D341Med (cell line): ENCODE measurements around the gene PLA2G4B.

Experiments used
- DNase-seq: peaks from one replicate; pipeline ENCODE4 v3.0.0; 2012; ENCODE audit warnings: low spot score

PLA2G4B gene

DNA sequence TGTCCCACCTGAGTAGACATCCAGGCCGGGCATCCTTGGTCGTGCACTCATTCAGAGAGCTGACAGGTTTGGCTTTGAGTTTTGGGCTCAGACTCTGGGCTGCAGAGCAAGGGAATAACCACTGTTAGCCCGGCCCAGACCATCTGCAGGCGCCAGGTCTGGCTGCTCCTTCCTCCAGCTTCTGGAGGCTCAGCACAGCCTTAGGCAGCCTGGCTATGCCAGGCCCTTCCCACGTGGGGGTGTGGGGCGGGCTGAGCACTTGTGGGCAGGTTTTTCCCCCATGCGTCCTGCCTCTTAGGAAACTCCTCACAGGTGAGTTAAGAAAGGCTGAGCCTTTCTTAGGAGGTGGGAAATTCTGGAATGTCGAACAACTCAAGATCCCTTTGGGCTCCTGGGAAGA lies 11.2 kb downstream of the PLA2G4B start:
- no peak for DNase-seq

DNA sequence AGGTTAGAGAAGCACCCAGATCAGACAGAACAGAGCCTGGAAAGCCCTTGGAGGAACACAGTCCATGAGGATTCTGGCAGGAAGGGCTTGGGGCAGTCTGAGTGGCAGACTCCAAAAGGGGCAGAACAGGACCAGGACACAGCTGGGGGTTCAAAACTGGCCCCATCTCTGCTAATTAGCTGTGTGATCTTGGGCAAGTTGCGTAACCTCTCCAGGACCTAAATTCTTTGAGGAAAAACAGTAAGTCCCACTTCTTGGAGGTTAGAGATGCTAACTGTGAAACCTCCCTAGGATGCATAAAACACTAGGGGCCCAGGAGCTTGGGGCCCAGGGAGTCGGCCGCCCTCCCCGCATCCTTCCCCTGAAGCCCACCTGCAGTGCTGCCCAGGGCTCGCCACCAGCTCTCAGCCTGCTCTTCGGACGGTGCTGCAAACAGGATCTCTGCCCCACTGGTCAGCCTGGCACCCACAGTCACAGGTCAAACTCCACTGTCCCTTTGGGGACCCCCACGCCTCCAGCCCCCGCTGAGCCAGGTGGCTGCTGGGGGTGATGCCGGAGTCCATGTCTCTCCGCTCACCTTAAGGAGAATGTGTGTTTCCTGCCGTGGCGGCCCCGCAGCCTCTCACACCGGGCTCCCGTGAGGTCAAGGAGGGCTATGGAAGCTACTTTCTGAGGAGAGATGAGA lies 12.0 kb downstream of the PLA2G4B start:
- no peak for DNase-seq

DNA sequence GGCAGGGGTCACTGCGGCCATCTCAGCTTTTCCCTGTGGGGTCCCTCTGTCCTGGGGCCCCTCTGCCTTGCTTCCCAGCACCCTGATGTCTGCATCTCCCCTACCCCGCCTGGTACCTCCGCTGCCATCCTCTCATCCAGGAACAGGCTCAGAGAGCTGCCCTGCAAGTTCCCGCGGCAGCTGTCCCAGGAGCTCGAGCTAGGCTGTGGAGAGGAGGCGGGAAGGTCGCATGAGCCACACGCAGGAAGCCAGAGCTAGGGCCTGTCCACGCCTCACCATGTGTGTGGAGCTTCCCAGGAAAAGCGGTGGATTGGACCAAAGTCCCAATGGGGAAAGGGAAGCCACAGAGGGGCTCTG lies 12.5 kb downstream of the PLA2G4B start:
- DNase-seq, result no peak

GRCh38 chr15:41851755-41852370 lies 13.2 kb downstream of the PLA2G4B start:
- DNase-seq, result no peak

GRCh38 chr15:41852736-41853590 lies 14.3 kb downstream of the PLA2G4B start:
- DNase-seq, result no peak

DNA sequence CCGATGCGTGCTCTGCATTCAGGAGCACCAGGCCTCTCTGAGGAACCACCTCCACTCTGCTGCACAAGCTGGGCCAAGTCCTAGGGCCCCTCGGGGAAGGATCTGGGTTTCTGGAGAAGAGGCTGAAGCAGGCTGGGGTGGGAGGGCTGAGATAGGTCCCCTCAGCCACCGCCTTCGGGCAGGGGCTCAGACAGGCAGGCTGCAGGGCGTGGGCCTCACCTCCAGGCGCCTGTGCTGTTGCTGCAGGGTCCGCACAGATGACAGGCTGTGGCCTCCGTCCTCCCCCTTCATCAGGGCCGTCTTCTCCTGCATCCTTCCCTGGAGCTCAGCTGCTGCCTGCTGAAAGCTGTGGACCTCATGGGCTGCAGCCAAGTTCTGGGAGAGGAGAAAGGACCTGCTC lies 15.2 kb downstream of the PLA2G4B start:
- DNase-seq, result no peak

DNA sequence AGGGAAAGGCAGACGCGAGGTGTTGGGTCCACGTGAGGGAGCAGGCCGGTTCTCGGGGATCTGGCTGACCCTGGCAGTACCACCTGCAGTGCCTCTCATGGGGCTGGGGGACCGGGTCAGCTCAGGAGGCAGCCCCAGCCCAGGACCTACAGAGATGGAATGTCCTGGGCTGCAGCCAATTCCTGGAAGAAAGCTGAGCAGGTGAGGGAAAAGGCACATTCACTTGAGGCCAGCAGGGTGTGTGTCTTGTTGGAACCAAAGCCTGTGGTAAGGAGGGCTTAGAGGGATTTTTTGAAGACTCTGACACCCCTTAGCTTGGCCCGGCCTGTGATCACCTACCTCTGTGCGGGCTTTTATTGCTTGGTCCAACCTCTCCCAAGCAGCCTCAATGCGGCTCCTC lies 15.8 kb downstream of the PLA2G4B start:
- no peak for DNase-seq

DNA sequence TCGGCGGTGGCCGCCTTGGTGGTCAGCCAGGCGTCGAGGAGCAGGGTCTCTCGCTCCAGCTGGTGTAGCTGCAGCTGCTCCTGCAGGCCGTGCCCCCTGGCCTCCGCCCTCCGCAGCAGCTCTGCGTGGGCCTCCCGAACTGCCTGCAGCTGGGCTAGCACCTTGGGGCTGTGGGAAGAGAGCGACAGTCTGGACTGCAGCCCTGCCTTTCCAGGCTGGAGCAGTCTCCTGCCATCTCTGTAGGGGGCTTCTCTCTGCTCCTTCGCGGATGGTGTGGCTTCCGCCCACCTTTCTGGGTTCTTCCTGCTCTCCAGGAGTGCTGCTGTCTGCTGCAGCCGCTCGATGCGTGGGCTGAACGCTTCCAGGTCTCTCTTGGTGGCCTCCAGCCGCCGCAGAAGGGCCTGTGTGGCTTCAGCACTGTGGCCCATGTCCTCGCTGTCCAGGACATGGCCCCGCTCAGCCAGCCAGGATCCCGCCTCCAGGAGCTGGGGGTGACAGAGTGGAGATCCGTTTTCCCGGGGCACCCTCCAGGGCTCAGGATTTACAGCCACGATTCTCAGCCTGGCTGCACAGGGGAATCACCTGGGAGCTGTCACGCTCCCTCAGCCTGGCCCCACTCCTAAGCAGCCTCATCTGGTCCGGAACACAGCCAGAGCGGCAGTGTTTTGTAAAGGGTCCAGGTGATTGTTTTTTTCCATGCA lies 16.8 kb downstream of the PLA2G4B start:
- no peak for DNase-seq

DNA sequence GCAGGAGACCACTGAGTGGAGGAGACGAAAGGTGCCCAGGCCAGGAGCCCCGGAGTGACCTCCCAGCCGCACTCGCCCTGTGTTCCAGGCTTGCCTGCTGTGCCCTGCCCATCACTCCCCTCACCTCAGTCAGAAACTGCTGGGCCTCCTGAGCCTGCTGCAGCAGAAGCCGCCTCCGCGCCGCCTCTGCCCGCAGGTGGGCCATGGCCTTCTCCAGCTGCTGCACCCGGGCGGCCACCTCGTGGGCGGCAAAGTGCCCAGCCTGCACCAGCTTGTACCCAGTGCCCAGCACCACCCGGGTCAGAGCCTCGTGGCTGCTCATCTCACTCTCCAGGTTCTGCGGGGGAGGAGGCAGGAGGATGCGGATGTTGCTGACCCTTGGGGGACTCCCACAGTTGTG lies 17.6 kb downstream of the PLA2G4B start:
- no peak for DNase-seq

DNA sequence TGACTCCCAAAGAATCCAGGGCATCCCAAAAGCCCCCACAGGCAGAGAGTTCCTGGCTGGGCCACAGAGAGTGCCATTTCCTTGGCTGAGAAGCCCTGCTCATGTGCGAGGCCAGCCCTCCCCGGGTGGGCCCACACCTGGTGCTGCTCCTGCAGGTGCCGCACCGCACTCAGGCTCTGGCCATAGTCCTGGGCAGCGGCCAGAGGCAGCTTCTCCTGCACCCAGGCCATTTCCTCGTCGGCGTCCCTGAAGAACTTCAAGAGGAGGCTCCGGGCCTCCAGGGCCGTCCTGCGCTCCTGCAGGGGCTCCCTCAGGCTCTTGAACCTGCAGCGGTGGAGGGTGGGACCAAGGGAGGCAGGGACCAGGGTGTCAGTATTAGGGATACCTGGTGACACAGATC lies 18.1 kb downstream of the PLA2G4B start:
- no peak for DNase-seq

DNA sequence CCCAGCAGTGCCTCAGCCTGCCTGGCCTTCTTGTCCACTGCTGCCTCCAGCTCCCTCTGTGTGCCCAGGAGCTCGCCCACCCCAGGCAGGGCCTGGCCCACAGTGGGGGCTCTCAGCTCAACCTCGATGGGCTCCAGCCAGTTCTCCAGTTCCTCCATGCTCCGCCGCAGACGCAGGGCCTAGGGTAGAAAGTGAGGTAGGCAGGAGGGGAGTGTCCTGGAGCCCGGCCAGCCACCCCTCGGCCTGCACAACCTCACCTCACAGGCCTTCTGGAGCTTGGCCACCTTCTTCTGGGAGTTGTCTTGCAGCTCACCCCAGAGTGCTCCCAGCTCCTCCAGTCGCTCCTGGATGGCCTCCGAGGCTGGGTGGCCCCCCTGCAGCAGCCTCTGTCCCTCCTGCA lies 18.7 kb downstream of the PLA2G4B start:
- DNase-seq, result no peak

GRCh38 chr15:41858756-41859155 lies 20.1 kb downstream of the PLA2G4B start:
- no peak for DNase-seq

GRCh38 chr15:41860049-41860828 lies 21.6 kb downstream of the PLA2G4B start:
- no peak for DNase-seq

DNA sequence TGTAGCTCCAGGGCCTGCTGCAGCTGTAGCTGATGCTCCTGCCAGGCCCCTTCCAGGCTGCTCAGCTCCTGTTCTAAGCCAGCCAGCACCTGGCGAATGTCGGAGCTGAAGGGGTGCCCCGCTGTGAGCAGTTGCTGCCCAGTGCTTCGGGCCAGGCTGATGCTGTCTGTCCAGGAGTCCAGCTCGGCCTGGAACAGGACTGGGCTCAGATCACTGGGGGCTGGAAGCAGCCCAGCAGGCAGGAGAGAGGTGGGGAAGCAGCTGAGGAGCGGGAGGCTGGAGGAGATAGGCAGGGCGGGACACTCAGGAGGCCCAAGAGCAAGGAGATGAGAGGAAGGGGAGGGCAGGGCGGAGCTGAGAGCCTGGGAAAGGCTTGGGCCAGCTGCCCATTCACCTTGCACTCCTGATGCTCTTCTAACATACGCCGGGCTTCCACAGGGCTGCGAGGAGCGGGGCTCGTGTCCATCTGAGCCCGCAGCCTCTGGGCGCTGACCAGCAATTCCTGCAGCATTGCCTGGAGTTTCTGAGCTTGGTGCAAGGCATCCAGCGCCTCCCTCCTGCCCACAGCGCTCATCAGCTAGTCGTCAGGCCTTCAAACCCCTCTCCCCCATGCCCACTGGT lies 23.2 kb downstream of the PLA2G4B start:
- DNase-seq, result no peak

- DNase-seq, result no peak
These were observed 24.0 kb downstream of the PLA2G4B start for GRCh38 chr15:41862515-41863116.

DNA sequence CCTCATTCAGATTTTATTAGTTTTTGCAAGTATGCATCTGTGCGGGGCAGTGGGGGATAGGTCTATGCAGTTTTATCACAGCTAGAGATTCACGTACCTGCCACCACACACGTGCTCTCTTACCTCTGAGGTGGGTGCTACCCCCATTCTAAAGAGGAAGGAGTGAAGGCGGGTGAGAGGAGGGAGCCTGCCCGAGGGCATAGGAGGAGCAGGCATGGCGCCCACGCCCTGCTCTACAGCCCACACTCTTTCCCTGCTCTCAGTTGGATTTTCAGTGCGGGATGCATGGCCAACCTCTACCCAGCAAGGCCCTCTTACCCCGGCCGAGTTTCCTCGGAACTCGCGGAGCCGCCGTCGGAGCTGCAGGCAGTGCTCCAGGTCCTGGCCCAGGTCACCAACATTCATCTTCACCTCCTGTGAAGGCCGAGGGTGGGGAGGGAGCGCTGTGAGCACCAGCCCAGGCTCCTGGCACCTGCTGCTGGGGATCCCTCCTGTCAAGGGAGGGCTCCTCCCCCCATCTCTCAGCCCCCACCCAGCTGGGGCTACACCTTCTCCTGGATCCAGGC lies 26.9 kb downstream of the PLA2G4B start:
- DNase-seq, result no peak

- no peak for DNase-seq
These were observed 27.6 kb downstream of the PLA2G4B start for GRCh38 chr15:41866263-41866703.

DNA sequence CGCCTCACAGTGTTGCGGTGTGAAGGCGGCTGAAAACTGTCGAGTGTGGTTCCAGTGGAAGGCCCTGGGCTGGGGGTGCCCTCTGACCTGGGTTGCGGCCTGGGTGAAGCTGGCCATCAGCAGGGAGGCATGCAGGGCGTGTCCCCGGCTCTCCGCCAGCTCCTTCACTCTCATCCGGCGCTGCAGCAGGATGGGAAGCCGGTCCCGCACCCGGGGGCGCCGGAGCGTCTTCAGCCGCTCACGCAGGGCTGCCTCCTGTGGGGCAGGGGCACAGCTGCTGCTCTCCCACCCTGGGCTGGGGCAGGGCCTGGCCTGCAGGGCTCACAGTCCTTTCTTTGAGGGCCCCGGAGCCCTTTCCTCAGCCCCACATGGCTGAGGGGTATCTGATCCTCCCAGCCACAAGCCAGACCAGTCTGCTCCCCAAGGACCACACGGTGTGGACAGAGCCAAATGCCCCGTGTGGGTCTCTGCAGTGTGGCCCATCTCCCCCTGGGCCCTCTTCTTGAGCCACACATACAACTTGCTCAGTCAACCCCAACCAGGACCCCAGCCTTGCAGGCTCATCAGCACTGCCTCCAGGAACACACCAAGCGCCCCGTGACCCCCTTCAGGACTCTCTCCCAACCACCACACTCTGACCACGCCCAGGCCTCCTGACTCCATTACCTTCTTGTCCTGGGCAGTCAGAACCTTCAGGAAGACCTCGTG lies 28.4 kb downstream of the PLA2G4B start:
- DNase-seq, result no peak

- DNase-seq, result no peak
These were observed 29.7 kb downstream of the PLA2G4B start for GRCh38 chr15:41868321-41868720.
